NB4 (cell line): ENCODE measurements around the gene TMEM238.

Experiments used
- MAX ChIP-seq: IDR thresholded peaks from 2 replicates; pipeline ENCODE4 v1.6.1; 2011; ENCODE audit warnings: low read depth, low read length
- TF ChIP-seq, protein P1 (sequence below): IDR thresholded peaks from one replicate; pipeline ENCODE4 v1.5.1; 2012; ENCODE audit warnings: low read depth, low read length

GRCh38 chr19:55383279-55384130 lies 587 bp downstream of the TMEM238 start:
- TF ChIP-seq, protein P1, sequence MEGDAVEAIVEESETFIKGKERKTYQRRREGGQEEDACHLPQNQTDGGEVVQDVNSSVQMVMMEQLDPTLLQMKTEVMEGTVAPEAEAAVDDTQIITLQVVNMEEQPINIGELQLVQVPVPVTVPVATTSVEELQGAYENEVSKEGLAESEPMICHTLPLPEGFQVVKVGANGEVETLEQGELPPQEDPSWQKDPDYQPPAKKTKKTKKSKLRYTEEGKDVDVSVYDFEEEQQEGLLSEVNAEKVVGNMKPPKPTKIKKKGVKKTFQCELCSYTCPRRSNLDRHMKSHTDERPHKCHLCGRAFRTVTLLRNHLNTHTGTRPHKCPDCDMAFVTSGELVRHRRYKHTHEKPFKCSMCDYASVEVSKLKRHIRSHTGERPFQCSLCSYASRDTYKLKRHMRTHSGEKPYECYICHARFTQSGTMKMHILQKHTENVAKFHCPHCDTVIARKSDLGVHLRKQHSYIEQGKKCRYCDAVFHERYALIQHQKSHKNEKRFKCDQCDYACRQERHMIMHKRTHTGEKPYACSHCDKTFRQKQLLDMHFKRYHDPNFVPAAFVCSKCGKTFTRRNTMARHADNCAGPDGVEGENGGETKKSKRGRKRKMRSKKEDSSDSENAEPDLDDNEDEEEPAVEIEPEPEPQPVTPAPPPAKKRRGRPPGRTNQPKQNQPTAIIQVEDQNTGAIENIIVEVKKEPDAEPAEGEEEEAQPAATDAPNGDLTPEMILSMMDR = no peak
- no peak for TF ChIP-seq MAX
